Measurements from ENCODE around the gene FUBP3. TPM values are rescaled to one million over a fixed set of nuclear protein-coding genes. Genes with fewer than 3 reads are reported as not detected.
A peak's percentile ranks its signal among the peaks of the same experiment; 100 is the strongest.

The FUBP3 gene
- total RNA-seq, 1 donor from 2014 or later, result 87.2 TPM

DNA sequence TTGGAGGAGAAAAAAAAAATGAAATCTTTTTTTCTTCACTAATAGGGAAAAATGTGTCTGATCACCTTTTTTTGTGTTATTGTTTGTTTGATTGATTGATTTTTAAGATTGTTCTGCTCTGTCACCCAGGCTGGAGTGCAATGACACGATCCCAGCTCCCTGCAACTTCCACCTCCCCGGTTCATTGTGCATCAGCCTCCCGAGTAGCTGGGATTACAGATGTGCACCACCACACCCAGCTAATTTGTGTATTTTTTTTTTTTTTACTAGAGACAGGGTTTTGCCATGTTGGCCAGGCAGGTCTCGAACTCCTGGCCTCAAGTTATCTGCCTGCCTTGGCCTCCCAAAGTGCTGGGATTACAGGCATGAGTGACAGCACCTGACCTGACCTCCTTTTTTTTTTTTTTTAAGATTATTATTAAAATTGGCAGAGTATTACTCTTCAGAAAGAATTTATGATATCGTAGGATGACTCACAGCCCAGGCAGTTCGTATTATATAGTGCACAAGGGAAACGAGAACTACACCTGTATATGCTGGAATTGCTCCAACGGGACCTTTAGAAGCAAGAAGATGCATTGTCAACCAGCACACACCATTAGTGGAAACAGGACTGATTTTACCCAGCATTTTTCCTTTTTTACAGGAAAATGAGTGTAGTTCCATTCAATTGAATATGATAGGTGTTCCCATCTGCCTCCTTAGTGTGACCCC lies 27.7 kb downstream of the FUBP3 start:
- TF ChIP-seq EZH2phosphoT487 (IDR thresholded peaks at IDR 0.05) (no peak), EZH2 (IDR thresholded peaks at IDR 0.05) (no peak)
- TF ChIP-seq, protein P1, sequence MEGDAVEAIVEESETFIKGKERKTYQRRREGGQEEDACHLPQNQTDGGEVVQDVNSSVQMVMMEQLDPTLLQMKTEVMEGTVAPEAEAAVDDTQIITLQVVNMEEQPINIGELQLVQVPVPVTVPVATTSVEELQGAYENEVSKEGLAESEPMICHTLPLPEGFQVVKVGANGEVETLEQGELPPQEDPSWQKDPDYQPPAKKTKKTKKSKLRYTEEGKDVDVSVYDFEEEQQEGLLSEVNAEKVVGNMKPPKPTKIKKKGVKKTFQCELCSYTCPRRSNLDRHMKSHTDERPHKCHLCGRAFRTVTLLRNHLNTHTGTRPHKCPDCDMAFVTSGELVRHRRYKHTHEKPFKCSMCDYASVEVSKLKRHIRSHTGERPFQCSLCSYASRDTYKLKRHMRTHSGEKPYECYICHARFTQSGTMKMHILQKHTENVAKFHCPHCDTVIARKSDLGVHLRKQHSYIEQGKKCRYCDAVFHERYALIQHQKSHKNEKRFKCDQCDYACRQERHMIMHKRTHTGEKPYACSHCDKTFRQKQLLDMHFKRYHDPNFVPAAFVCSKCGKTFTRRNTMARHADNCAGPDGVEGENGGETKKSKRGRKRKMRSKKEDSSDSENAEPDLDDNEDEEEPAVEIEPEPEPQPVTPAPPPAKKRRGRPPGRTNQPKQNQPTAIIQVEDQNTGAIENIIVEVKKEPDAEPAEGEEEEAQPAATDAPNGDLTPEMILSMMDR (IDR thresholded peaks at IDR 0.05), result no peak
- no peak overlapping the region for H2AFZ ChIP-seq (replicated peaks)
- Mint-ChIP-seq H3K4me3 (no peak overlapping the region), H3K36me3 (peaks cover 18% of the 10 kb centered on the region), H3K9me3 (no peaks in the 10 kb centered on the region), H3K27ac (no peak overlapping the region), H3K27me3 (ENCODE audit: insufficient read depth, low read depth) (peaks cover 3% of the 10 kb centered on the region), H3K4me1 (peaks cover 21% of the 10 kb centered on the region)
- H3K4me2 ChIP-seq, result no peak overlapping the region
- H3K79me2 ChIP-seq (ENCODE audit: low read depth), result peaks cover 33% of the 10 kb centered on the region
- no peak overlapping the region for H3K9ac ChIP-seq
- H3K27me3 ChIP-seq, result no peaks in the 10 kb centered on the region
- peaks cover 51% of the 10 kb centered on the region for H4K20me1 ChIP-seq (ENCODE audit: low read depth)
- peaks cover 14% of the 10 kb centered on the region for H3F3A ChIP-seq (ENCODE audit: low read depth)
- H3K9me3 ChIP-seq (ENCODE audit: low read depth), result no peaks in the 10 kb centered on the region
- no peaks in the 10 kb centered on the region for H3K36me3 ChIP-seq
- DNase-seq (ENCODE audit: low spot score), result no peak
- H3K4me3 ChIP-seq, result no peak overlapping the region
- H3K4me1 ChIP-seq, result peaks cover 17% of the 10 kb centered on the region
- H3K27ac ChIP-seq, result no peak overlapping the region

DNA sequence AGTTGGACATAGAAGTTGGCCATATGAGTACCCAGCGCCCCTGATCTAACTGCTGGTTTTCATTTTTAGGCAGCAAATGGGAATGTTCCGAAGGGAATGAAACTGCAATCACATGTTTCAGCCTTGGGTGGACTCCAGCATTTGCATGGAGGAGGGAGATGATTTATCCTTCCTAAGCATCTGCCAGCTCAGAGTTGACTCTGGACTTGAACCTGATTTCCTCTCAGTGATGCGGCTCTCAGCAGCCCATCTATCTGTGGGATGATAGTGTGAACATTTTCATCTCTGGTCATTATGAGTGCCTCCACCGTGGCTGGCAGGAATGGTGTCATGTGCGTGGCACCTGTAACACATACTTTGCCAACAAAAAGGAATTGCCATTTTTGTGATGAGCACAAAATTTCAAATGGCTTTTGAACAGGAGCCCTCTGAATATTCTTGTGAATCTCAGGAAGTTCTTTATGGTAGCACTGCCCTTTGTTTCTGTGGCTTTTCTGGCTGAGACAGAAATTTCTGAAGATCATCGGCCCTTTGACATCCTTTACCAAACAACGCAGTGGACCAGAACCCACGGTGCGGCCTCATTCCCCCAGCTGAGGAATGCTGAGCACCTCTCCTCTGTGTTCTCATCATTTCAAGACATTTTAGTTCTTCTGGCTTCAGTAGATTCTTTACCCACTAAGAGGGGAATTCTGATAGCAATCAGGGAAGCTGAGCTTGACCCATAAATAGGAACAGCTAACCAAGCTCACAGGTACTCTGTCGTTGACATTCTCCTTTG lies 28.5 kb downstream of the FUBP3 start:
- peaks cover 52% of the 10 kb centered on the region for H4K20me1 ChIP-seq (ENCODE audit: low read depth)
- Mint-ChIP-seq H3K36me3 (peaks cover 16% of the 10 kb centered on the region), H3K4me1 (peaks cover 21% of the 10 kb centered on the region), H3K27ac (no peak overlapping the region), H3K27me3 (ENCODE audit: insufficient read depth, low read depth) (peaks cover 3% of the 10 kb centered on the region), H3K9me3 (no peaks in the 10 kb centered on the region), H3K4me3 (no peak overlapping the region)
- H3K9me3 ChIP-seq (ENCODE audit: low read depth), result no peaks in the 10 kb centered on the region
- no peak overlapping the region for H3K4me3 ChIP-seq
- no peaks in the 10 kb centered on the region for H3K27me3 ChIP-seq
- H3K79me2 ChIP-seq (ENCODE audit: low read depth), result peaks cover 29% of the 10 kb centered on the region
- TF ChIP-seq EZH2phosphoT487 (IDR thresholded peaks at IDR 0.05), result no peak
- TF ChIP-seq EZH2 (IDR thresholded peaks at IDR 0.05), result no peak
- TF ChIP-seq, protein P1 (IDR thresholded peaks at IDR 0.05), result no peak
- H2AFZ ChIP-seq (replicated peaks), result no peak overlapping the region
- peak overlapping the region; percentile 1 for H3K27ac ChIP-seq
- H3K4me2 ChIP-seq, result no peak overlapping the region
- peaks cover 14% of the 10 kb centered on the region for H3F3A ChIP-seq (ENCODE audit: low read depth)
- H3K36me3 ChIP-seq, result no peaks in the 10 kb centered on the region
- H3K4me1 ChIP-seq, result peaks cover 17% of the 10 kb centered on the region
- H3K9ac ChIP-seq, result no peak overlapping the region
- DNase-seq (ENCODE audit: low spot score), result no peak

DNA sequence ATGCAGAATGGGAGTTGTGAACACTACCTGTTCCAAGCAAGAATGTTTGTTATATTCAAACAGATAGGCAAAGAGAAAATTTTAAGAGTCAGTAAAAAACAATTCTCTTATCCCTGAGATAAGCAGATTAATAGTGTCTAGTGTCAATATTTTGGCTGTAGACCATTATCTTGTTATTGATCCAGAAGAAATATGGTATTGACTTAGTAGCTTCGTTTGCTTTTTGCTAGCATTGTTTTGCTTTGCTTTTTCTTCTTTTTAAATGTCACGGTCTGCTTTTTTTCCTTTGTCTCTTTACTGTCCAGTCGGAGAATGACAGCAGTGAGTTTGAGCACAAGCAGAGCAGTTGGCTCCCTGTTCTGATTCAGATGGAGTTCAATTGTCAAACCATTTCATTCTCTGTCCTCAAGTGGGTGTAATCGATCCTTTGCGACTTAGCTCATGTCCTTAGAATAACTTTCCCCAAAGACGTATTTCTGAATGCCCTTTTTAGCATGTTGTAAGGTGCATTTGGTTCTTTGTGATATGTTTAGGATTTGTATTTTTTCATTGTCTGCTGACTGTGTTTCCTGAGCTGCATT lies 29.3 kb downstream of the FUBP3 start:
- Histone ChIP-seq H3K4me2 (peak overlapping the region; percentile 27), H3K27ac (peak overlapping the region; percentile 2), H3K27me3 (no peaks in the 10 kb centered on the region), H3K4me1 (peaks cover 17% of the 10 kb centered on the region), H3K79me2 (ENCODE audit: low read depth) (peaks cover 29% of the 10 kb centered on the region), H3K9me3 (ENCODE audit: low read depth) (no peaks in the 10 kb centered on the region), H3K4me3 (no peak overlapping the region), H4K20me1 (ENCODE audit: low read depth) (peaks cover 52% of the 10 kb centered on the region), H3K9ac (no peak overlapping the region), H2AFZ (replicated peaks) (no peak overlapping the region), H3K36me3 (no peaks in the 10 kb centered on the region), H3F3A (ENCODE audit: low read depth) (peaks cover 14% of the 10 kb centered on the region)
- Mint-ChIP-seq H3K36me3 (peaks cover 13% of the 10 kb centered on the region), H3K27me3 (ENCODE audit: insufficient read depth, low read depth) (peaks cover 3% of the 10 kb centered on the region), H3K4me1 (peaks cover 21% of the 10 kb centered on the region), H3K9me3 (no peaks in the 10 kb centered on the region), H3K4me3 (no peak overlapping the region), H3K27ac (no peak overlapping the region)
- TF ChIP-seq, protein P1 (IDR thresholded peaks at IDR 0.05), result no peak
- TF ChIP-seq EZH2 (IDR thresholded peaks at IDR 0.05) (no peak), EZH2phosphoT487 (IDR thresholded peaks at IDR 0.05) (no peak)
- no peak for DNase-seq (ENCODE audit: low spot score)

Data from neural progenitor cell (in vitro differentiated cells).